GM12875 (cell line): Measurements from ENCODE around the gene EMCN.

Source experiments
- H3K4me3 ChIP-seq: one replicate; pipeline ENCODE4 v1.5.1; 2011; ENCODE audit warnings: low read depth, low read length, control low read depth
- TF ChIP-seq, protein P1 (sequence below): IDR thresholded peaks from 2 replicates; pipeline ENCODE4 v1.5.1; 2011; ENCODE audit warnings: low read depth, mild to moderate bottlenecking, control low read depth, inconsistent platforms, low read length, moderate library complexity, borderline replicate concordance; ENCODE audit not compliant: insufficient read depth

EMCN gene, protein sequence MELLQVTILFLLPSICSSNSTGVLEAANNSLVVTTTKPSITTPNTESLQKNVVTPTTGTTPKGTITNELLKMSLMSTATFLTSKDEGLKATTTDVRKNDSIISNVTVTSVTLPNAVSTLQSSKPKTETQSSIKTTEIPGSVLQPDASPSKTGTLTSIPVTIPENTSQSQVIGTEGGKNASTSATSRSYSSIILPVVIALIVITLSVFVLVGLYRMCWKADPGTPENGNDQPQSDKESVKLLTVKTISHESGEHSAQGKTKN

DNA sequence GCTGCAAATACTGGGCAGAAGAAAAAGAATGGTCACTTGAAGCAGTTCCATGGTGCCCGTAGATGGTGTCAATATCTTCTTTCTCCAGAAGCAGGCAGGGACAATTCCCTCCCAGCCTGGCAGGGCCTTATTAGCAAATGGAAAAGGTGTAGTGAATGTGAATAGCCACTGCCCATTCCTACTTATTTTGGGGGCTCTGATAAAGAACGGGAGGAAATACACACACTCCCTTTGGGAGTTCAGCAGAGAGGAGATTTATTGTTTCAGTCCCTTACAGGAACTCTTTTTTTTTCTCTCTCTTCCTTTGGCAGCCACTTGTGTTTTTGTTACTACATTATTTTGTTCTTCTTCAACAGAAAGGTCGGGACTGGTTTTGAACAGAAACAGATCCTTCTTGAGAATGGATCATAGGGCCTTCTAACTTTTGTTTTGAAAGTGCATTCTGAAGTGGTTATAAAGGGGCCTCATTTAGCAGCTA is at the start of gene EMCN:
Gene EMCN (minus strand): TSS at position 159 of the 478 bp plus-strand sequence. CDS start 108 bp downstream, at position 51.
- TF ChIP-seq, protein P1, sequence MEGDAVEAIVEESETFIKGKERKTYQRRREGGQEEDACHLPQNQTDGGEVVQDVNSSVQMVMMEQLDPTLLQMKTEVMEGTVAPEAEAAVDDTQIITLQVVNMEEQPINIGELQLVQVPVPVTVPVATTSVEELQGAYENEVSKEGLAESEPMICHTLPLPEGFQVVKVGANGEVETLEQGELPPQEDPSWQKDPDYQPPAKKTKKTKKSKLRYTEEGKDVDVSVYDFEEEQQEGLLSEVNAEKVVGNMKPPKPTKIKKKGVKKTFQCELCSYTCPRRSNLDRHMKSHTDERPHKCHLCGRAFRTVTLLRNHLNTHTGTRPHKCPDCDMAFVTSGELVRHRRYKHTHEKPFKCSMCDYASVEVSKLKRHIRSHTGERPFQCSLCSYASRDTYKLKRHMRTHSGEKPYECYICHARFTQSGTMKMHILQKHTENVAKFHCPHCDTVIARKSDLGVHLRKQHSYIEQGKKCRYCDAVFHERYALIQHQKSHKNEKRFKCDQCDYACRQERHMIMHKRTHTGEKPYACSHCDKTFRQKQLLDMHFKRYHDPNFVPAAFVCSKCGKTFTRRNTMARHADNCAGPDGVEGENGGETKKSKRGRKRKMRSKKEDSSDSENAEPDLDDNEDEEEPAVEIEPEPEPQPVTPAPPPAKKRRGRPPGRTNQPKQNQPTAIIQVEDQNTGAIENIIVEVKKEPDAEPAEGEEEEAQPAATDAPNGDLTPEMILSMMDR = no peak
- no peak within 1 kb of the TSS for H3K4me3 ChIP-seq

DNA sequence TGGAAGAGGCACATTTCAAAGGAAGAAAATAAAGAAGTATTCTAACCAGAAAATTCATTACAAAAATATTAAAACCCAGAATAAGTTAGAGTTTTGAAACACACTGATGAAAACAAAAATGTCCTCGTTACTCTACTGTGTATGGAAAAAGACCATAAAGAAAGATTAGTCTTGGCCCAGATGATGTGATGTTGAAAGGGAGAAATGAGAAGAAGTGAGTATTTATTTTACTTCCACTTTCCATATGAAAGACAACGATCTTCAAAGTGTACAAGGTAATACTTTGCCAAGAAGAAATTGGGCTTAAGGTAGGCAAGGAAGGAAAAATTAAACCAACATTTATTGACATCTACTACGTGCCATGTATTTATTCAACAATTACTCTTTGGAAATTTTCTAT is 48.6 kb upstream of the EMCN start:
- TF ChIP-seq, protein P1 = no peak
- no peak overlapping the region for H3K4me3 ChIP-seq

DNA sequence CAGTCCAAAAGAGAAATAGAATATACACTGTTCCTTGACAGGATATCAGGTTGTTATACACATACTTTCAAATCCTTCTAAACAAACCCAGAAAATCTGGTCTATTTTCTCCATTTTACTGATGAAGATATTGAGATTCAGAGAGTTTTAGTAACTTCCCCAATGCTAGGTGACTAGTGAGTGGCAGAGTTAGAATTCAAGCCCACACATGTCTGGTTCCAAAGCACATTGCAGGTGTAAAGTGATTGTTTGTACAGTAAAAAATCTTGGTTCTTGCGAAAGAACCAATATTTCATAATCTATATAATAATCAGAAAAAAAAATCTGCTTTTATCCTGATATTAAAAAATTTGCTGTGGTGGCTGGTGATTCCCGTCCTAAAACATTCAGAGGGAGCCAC is 39.5 kb upstream of the EMCN start:
- H3K4me3 ChIP-seq = no peak overlapping the region
- TF ChIP-seq, protein P1 = no peak

DNA sequence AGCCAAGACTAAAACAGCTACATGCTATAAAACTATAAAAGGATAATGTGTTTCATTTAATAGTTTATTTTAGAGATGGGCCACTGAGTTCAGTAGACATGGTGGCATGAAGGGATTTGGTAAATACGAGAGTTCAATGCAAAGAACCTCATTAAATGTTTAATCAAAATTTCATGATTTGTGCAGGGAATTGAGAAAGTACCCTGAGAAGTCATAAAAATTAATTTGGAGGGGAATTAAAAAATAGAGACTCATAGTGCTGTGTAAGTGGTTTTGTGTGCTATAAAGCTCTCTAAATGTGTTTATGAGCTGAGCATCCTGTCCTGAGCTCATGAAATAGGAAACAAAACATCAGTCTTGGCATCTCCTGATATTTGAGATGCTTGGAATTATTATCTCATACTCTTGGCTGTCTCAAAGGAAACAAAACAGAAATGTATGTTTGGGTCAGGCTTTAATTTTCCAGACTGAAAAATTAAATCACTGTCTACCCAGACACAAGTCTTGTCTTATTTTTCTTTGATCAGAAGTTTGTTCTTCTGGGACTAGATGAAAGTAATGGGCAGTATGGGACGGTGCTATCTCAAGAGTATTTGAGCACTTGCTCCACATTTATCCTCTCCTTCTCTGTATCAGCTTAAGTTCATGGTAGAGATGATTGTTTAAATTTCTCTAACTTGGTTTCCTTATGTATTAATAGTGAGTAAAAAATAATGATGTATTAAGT is 38.0 kb upstream of the EMCN start:
- TF ChIP-seq, protein P1 = no peak
- no peak overlapping the region for H3K4me3 ChIP-seq

DNA sequence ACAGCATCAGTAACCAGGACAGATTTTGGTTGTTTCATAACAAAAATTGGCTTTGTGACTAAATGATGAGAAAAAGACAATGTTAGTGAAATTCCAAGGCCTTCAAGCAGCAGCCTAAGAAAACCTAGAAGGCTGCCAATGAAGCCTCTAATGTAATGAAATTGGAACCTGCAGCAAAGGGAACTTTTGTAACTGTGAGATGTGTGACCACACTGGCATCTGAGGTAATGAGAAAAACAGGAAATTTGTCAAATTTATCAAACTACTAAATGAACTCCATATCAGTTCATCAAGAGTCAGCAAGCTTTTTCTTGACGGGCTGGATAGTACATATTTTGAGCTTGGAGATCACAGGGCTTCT is 30.4 kb upstream of the EMCN start:
- TF ChIP-seq, protein P1 = no peak
- no peak overlapping the region for H3K4me3 ChIP-seq

DNA sequence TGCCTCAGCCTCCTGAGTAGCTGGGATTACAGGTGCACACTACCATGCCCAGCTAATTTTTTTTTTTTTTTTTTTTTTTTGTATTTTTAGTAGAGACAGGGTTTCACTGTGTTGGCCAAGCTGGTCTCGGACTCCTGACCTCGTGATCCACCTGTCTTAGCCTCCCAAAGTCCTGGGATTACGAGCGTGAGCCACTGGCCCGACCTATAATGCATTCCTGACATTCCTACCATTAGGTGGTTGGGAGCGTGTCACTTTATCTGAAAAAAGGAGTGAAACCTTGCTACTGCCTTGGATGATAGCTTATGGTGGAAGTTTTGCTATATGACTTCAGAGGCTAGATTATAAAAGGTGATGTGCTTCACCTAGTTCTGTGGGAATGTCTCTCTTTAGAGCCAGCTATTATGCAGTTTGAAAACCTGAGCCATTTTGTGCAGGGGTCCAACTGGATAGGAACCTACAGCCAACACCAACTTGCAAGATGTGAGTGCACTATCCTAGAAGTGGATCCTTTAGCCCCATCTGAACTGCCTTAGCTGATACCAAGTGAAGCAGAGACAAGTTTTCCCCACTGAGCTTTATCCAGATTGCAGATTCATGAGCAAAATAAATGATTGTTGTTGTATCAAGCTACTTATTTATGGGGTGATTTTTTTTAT is 29.8 kb upstream of the EMCN start:
- TF ChIP-seq, protein P1 = no peak
- no peak overlapping the region for H3K4me3 ChIP-seq
